Stimulated activated CD4-positive, alpha-beta T cell treated with anti-CD3 and anti-CD28 coated beads, Interleukin-4, amount 100 ng/mL, for 48 hours (primary cell): Measurements from ENCODE around the gene LRRC3B.
"Not testable (repeated sequence)": the region's sequence is repeated elsewhere in the genome, so short reads cannot be mapped to it uniquely, and the experiment has no call there.

Source experiments
- DNase-seq, 2 donors: peaks; one replicate each; pipeline ENCODE4 v3.0.0-alpha.2; 2020; ENCODE audit warnings: low read depth in 2 of 2

LRRC3B gene

GRCh38 chr3:26622621-26623418, at the start of gene LRRC3B:
Gene LRRC3B, plus strand, starts transcription at chr3:26622772. Its CDS starts 86,901 bp downstream, at chr3:26709673.
- DNase-seq = no peak

GRCh38 chr3:26574766-26575165, 47.8 kb upstream of the LRRC3B start:
- DNase-seq = no peak

GRCh38 chr3:26579116-26579515, 43.5 kb upstream of the LRRC3B start:
- DNase-seq = no peak

- DNase-seq = no peak
Observed at GRCh38 chr3:26587571-26587970, 35.0 kb upstream of the LRRC3B start.

- no peak for DNase-seq
Observed at GRCh38 chr3:26588931-26589330, 33.6 kb upstream of the LRRC3B start.

GRCh38 chr3:26589678-26590077, 32.9 kb upstream of the LRRC3B start:
- no peak for DNase-seq

GRCh38 chr3:26590919-26591484, 31.6 kb upstream of the LRRC3B start:
- no peak for DNase-seq

GRCh38 chr3:26591926-26592325, 30.6 kb upstream of the LRRC3B start:
- DNase-seq = no peak

GRCh38 chr3:26592451-26592850, 30.1 kb upstream of the LRRC3B start:
- no peak for DNase-seq

- no peak for DNase-seq
Observed at GRCh38 chr3:26596335-26596734, 26.2 kb upstream of the LRRC3B start.

- DNase-seq = not testable (repeated sequence)
Observed at GRCh38 chr3:26603311-26603710, 19.3 kb upstream of the LRRC3B start.

GRCh38 chr3:26603771-26604170, 18.8 kb upstream of the LRRC3B start:
- DNase-seq = not testable (repeated sequence)

GRCh38 chr3:26614006-26614685, 8.4 kb upstream of the LRRC3B start:
- DNase-seq = no peak

- no peak for DNase-seq
Observed at GRCh38 chr3:26621176-26621575, 1.4 kb upstream of the LRRC3B start.

GRCh38 chr3:26621906-26622620, 509 bp upstream of the LRRC3B start:
- DNase-seq = no peak

- DNase-seq = no peak
Observed at GRCh38 chr3:26623419-26624208, 1.0 kb downstream of the LRRC3B start.

- DNase-seq = no peak
Observed at GRCh38 chr3:26624209-26624765, 1.7 kb downstream of the LRRC3B start.

- DNase-seq = no peak
Observed at GRCh38 chr3:26625187-26625586, 2.6 kb downstream of the LRRC3B start.

- DNase-seq = no peak
Observed at GRCh38 chr3:26627080-26627479, 4.5 kb downstream of the LRRC3B start.

- DNase-seq = no peak
Observed at GRCh38 chr3:26628915-26629314, 6.3 kb downstream of the LRRC3B start.
